WI38 (cell line): ENCODE measurements around the gene KIAA2012.
A peak's percentile ranks its signal among the peaks of the same experiment; 100 is the strongest.

ENCODE experiments used
- H3K4me3 ChIP-seq: 2 replicates; pipeline ENCODE4 v1.5.1; 2011; ENCODE audit warnings: low read depth, mild to moderate bottlenecking, control low read depth, low read length
- CTCF ChIP-seq: IDR thresholded peaks from 2 replicates; pipeline ENCODE4 v1.5.1; 2012; ENCODE audit warnings: low read depth, mild to moderate bottlenecking, control low read depth, low read length

The KIAA2012 gene

GRCh38 chr2:202054679-202055078 lies 18.4 kb upstream of the KIAA2012 start:
- H3K4me3 ChIP-seq = no peak overlapping the region
- TF ChIP-seq CTCF = no peak

- peak; percentile 22; the same call in 1 of the 2 replicates for TF ChIP-seq CTCF
- H3K4me3 ChIP-seq = no peak overlapping the region
Observed at GRCh38 chr2:202056611-202057010, 16.4 kb upstream of the KIAA2012 start.

GRCh38 chr2:202060218-202060617 lies 12.8 kb upstream of the KIAA2012 start:
- H3K4me3 ChIP-seq = no peak overlapping the region
- TF ChIP-seq CTCF = no peak

- no peak for TF ChIP-seq CTCF
- H3K4me3 ChIP-seq = no peak overlapping the region
Observed at GRCh38 chr2:202061695-202062094, 11.4 kb upstream of the KIAA2012 start.

GRCh38 chr2:202064171-202064880 lies 8.7 kb upstream of the KIAA2012 start:
- no peak overlapping the region for H3K4me3 ChIP-seq

GRCh38 chr2:202064881-202065230 lies 8.2 kb upstream of the KIAA2012 start:
- no peak overlapping the region for H3K4me3 ChIP-seq
- no peak for TF ChIP-seq CTCF

More at GRCh38 chr2:202064171-202064880, 8.7 kb upstream of the KIAA2012 start:
- no peak for TF ChIP-seq CTCF

- H3K4me3 ChIP-seq = no peak overlapping the region
- no peak for TF ChIP-seq CTCF
Observed at GRCh38 chr2:202065876-202066275, 7.2 kb upstream of the KIAA2012 start.
